D341Med (cell line): ENCODE measurements around the gene SAFB2.
"Not testable (repeated sequence)": the region's sequence is repeated elsewhere in the genome, so short reads cannot be mapped to it uniquely, and the experiment has no call there.

Source experiments
- DNase-seq: peaks from one replicate; pipeline ENCODE4 v3.0.0; 2012; ENCODE audit warnings: low spot score

Gene SAFB2

DNA sequence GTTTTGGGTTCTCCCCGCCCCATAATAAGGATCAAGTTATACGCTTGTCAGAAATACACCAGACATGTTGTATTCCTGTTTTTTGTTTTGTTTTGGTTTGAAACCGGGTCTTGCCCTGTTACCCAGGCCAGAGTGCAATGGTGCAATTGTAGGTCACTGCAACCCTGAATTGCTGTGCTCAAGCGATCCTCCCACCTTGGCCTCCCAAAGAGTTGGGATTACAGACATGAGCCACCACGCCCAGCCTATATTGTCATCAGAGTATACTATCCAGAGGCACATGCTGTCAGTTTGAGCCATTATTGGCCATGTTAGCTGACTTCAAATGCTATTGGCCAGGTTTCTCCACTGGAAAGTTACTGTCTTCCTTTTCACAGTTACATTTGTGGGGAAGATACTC is 10.1 kb upstream of the SAFB2 start:
- DNase-seq: no peak

DNA sequence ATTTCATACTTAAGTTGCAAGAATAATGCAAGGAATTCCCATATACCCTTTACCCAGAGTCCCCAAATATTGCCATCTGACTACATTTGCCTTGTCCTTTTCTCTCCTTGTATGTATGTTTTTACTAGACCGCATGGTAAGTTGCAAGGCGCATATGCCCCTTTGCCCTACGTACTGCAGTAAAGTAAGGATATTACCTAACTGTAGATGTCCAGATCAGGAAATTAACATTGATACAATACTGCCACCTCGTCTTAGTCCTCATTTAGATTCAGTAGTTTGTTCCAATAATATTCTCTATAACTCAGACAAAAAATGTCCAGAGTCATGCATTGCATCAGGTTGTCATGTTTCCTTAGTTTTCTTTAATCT is 9.7 kb upstream of the SAFB2 start:
- DNase-seq: no peak

DNA sequence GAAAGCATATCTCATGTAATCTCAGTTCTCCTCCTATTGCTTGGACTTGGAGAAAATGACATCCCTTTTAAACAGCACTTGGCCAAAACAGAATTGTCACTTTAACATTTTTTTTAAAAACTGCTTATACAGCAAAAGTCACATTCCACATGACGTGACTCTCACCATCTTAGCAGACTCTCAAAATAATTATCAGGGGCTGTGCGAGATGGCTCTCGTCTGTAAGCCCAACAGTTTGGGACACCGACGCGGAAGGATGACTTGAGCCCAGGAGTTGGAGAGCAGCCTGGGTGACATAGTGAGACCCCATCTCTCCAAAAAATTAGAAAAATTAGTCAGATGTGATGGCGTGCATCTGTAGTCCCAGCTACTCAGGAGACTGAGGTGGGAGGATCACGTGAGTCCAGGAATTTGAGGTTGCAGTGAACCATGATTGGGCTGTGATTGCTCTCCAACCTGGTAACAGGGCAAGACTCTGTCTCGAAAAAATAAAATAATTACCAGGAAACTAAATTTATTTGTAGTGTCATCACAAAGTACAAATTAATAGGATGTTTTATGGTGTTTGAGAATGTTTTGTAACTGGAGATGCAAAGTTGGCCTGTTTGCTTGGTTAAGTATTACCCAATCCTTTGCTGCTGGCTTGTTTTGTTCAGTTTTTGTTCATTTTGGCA is 9.1 kb upstream of the SAFB2 start:
- DNase-seq: no peak

DNA sequence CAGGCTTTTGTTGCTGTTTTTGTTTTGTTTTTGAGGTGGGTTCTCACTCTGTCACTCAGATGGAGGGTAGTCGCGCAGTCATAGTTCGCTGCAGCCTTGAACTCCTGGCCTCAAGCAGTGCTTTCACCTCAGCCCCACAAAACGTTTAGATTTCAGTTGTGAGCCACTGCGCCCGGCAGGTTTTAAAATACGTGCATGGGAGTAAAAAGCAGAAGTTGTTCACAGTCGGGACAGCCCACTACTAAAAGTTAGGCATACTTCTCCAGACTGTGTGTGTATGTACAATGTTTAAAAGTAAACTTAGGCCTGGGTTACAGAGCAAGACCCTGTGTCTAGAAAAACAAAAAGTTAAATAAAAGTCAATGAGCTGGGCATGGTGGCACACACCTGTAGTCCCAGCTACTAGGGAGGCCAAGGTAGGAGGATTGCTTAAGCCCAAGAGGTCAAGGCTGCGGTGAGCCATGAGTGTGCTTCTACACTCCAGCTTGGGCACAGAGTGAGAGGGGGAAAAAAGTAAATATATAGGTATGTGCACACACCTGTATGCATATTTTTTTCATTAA is 6.4 kb upstream of the SAFB2 start:
- DNase-seq: no peak

DNA sequence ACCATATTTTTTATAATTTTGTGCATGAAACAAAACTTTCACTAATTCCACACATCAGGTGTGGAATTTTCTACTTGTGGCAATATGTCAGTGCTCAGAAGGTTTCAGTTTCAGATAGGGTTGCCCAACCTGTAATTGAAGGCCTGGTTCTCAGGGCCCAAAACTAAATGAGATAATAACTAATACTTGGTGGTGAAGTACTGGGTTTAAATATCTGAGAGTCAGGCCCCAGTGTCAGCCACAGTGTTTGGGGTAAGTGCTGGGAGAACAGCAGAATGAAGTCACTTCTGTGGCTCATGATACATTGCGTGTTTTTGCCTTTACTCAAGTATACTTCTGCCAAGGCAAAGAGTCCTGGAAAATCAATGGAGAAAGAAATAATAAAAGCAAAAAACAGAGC is 5.9 kb upstream of the SAFB2 start:
- DNase-seq: no peak

DNA sequence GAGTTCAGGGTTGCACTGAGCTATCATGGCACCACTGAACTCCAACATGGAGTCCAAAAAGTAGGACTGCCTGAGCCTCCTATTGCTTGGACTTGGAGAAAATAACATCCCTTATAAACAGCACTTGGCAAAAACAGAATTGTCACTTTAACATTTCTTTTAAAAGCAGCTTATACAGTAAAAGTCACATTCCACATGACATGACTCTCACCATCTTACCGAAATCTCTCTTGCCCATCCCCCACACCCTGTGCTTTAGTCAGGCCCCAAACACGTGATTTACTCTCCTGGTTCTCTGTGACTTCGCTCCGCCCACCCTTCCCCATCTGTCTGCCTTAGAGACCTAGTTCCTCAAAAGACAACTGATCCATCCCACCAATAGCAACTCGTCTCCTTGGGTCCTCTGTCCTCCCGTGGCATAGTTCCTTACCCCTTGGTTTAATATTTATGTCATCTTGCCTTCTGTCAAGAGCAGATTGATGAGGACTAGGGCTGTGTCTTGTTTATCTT is 4.9 kb upstream of the SAFB2 start:
- peak; percentile 74 for DNase-seq

DNA sequence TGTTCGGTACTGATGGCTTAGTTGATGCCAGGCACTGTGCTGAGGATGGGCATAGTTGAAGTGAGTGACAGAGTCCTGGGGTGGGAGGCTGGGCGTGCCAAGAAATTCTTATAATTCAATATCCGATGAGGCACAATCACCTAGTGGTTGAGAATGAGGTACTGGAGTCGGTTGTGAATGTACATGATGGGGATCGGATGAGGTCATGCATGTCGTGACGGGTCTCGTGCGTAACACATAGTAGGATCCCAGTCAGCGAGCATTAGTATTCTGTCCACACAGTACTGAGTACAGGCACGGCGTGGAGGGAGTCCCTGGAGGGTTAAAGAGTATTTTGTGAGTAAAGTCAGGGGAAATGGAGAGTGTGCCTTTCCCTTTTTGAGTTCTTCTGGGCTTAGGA is 3.1 kb upstream of the SAFB2 start:
- DNase-seq: no peak

DNA sequence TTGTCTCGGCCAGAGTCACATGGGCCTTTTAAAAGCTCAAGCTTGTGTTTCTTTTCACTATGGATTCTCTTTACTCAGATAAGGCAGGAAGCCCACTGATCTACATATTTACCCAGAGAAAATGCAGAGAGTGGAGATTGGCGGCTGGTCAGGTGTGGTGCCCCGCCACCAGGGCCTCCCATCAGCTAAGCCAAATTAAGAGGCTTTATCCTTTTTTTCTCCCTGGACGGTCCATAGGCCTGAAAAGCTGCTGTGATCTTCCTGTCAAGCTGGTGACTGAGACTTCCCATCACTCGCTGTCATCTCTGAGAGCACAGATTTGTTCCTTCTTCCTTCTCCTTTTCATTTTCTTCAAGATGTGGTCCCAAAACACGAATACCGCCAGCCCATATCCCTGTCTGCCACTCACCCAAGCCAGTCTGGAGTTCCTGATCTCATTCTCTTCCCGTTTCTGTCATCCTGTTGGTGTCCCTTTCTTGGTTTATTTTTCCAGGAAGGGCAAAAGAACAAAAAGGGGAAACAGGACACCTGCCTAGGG is 2.2 kb upstream of the SAFB2 start:
- no peak for DNase-seq

DNA sequence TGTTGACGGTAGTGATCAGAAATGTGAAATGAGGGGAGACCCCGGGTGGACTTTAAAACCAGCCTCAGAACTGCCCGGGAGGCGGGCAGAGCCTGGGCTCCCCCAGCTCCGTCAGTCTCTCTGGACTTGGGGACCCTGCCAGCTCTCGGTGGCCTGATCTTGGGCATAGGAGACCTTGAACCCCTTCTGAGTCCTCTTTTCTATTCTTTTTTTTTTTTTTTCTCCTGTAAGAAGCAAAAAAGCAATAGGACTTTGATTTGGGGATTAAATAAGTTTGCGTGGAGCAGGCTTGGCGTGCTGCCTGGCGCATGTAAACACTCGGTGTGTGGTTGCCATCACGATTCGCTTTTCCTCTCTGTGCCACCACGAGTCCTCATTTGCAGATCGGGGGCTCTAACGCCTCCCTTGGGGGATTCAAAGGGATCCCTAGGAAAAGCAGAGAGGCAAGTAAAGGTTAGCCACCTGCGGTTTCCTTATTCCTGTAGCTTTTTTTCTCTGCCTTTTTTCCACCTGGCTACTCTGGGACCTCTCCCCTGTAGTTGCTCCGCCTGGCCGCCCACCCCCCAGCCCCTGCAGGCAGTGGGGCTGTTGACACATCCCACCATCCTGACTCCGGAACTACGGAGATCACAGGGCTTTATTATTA is 1.6 kb upstream of the SAFB2 start:
- no peak for DNase-seq

DNA sequence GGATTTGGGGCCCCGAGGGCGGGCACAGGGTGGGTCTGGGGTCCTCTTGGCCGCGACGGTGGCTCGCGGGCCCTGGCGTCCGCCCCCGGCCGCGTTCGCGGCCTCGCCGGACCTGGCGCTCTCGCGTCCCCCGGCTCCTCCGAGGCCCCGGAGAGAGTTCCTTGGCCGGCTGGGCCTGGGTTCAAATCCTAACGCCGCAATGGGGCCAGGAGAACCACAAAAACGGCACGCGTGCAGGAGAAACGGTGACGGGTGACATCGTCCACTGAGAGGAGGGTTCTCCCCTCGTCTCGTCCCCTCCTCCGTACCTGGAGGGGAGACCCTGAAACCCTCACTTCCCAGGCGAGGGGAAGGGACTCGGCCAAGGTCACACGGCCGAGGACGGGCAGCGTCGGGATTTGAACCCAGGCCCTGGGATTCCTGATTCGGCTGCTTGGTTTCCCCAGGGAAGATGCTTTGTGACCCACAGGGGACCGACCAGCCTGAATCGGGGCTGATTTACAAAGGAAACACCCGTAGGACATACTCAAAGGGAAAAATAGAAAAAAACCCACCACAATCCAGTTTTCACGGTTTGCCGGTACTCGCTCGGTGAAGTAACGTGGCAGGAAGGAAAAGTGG is 931 bp upstream of the SAFB2 start:
- DNase-seq: no peak

DNA sequence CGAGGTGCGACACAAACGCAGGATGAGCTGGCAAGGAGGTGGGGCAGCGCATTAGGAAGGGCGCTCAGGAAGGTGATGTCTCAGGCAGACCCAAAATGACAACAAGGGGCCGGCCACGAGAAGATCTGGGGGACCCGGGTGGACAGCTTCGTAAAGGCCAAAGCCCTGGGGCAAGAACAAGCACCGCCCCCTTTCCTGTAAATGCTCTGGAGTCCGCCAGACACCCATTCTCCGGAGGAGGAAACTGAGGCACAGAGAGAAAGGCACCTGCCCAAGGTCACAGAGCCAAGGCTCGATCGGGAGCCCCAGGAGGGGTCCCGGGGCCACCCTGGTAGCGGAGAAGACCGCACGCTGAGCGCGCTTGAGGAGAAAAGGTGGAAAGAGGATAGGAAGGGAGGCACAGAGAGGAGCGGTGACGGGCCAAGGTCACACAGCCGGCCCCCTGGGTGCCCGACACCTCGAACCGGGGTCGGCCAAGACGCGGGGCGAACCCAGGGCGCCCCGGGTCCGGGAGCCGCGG is 571 bp downstream of the SAFB2 start:
- no peak for DNase-seq

DNA sequence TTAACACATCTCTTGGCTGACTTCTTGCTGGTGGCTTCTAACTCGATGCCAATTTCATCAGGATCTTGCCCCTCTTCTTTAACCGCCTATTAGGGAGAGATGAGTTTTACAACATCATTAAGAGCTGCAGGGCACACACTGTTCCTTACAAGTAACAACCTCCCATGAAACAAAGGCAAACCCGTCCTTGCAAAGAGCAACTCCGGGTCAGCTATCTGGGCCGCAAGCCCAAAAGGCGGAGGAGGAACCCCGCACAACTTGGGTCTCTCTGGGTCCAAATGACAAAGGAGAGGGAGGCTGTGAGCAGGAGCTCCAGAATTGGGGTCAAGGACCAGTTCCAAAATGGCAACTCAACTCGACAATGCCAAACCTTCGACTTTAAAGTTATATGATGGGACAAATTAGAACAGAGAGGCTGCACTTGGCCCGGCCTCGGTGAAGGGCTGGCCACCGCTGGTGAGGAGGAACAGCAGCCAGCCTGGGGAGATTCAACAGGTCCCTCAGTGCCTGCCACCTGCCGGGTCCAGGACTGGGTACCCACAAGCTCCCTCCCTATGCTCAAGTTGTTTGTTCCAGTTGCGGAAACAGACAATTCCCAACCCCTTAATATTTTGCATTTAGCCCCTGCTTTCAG is 1.1 kb downstream of the SAFB2 start:
- no peak for DNase-seq

DNA sequence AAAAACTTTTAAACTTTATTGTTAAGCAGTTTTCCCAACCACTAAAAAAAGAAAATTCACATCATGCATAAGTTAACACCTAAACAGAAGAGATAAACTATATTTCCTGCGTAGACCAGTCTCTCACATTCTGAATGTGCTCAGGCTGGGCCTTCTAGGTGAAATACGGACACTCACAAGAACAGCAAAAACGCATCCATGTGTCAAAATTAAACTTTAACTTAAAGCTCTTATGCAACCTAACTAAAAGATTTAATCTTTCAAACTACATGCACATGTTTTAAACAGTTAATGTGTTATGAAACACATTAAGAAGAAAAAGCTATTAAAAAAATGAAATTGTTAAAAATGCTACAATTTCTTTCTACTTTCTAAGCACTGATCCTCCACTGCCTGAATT is 2.6 kb downstream of the SAFB2 start:
- no peak for DNase-seq

DNA sequence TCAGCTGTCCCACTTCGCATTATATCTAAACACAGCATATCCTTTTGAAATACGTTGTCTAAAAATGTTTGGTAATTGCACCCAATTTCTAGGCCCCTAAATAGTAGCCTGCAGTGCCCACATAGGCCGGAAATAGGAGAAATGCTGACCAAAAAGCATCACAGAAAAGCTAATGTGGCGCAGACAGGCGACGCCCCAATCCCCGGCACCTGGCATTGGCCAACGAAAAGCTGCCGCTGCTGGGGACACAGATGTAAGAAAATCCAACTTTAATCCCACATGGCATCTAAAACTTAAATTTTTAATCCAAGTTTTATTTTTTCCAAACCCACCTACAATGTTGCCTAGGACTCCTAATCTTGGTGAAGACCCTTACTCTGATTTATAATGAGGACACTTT is 4.0 kb downstream of the SAFB2 start:
- DNase-seq: no peak

DNA sequence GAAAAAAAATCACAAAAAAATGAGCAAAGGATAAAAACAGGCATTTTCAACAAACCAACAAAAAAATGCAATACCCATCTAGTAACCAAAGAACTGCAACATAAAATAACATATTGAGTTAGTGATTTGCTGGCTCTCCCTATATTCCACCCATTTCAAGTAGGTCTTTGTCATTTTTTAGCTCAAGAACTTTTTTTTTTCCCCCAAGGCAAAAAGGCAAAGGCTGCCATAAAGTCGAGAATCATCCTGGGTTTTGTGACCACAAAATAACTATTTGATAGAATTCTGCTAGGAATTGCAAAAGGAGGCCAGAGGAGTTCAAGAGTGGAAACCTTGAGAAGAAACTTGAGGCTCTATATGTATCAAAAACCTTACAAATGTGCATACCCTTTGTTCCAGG is 5.5 kb downstream of the SAFB2 start:
- DNase-seq: no peak

DNA sequence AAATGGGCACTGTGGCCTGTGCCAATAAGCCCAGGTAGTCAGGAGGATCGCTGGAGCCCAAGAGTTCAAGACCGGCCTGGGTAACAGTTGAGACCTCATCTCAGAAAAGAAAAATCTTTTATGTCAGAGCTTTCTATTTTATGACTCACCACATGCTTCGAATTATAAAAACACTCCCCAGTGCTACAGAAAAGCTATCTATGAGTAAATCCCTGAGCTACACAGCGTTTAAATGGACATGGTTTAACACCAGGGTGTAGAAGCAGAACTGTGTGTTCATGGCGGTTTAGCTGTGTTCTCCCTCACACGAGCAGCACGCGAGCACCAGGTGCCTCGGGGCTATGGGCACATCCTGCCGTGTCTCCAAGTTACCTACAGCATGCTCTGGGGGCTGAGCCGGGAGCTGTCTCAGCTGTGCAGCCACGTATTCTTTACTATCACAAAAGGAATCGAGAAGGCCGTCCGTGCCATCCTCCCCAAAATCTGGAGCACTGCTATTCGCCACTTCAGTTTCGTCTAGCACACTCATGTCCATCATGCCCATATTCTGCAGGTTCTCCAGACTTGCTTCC is 6.7 kb downstream of the SAFB2 start:
- DNase-seq: no peak

DNA sequence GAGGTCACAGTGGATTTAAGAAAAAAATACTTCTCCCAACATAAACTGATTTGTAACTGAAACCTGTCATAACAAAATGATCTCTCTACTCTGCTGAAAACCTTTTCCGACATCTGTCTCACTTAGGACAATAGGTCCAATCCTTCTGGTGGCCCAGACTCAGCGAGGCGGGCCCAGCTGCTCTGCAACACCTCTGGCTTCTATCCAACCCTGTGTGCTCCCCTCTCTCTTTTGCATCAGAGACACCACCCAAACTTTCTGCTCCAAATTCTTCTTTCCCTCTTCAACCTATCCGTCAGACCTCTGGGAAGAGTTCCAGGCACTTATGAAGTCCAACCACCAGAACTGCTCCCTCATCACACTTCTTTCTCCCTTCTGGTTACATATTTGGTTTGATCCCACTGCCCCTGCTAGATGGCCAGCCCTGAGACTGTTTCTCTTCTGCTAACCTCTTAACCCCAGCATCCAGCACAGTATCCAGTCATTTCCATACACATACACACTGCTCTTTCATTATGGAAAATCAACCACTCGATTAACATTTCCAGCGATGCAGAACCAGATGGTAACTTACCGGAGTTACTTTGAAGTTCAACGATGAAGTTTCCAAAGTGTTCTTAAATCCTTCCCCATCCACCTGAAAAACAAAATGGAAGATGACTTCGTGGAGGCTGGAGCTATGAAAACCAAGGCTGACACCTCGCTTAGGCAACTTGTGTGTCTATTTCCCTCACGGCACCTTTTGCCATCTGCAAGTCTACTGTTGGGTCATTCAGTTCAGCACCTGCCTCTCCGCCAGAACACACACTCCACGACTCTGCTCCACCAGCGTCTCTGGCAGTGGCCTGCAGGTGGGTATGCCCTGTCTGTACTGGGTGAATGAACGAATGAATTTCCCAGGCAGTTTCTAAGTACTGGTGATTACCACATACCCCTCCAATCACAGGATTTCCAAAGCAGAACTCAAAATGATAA is 9.4 kb downstream of the SAFB2 start:
- DNase-seq: no peak

DNA sequence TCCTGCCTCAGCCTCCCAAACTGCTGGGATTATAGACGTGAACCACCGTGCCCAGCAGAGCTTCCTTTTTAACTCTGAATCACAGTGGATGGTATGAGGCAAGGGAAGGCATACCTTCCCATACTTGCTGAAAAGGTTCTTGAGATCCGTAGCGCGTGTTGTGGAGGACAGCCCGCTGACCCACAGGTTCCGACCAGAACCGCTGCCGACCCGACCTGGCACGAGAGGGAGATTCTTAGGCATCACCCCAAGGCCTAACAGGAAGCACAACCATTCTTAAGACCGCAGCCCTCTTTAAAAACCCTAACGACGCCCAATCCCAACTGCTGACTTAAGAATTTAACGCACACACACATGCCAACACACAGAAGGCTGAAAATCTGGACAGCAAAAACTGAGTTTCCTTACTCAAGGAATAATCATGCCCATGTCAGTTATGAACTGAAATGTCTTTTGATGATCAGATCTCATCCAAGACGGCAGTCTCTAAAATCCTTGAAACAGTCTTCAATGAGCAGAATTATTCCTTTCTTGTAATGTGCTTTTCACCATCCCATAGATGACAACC is 12.6 kb downstream of the SAFB2 start:
- DNase-seq: no peak

DNA sequence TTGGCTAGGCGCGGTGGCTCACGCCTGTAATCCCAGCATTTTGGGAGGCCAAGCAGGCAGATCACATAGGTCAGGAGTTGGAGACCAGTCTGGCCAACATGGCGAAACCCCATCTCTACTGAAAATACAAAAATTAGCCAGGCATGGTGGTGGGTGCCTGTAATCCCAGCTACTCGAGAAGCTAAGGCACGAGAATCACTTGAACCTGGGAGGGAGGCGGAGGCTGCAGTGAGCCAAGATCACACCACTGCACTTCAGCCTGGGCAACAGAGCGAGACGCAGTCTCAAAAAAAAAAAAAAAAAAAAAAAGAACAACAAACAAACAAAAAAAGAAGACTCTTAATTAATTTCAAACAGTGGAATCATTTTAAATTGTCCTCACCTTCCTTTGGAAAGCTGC is 13.8 kb downstream of the SAFB2 start:
- DNase-seq: not testable (repeated sequence)

DNA sequence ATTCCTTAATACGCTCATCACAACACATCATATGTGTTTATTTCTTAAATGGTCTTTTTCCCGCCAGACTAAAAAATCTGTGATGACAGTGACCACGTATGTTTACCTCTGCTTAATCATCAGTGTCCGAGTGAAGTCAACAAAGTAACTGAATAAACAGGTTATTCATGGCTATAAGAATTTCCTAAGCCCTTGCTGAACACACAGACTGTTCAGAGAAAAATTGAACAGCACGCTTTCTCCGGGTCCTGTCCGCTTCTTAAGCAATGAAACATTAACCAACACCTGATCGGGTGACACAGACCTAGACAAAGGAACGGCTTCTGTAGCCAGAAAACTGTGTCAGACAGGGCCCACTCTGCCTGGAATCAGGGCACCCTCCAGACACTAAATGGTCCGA is 14.3 kb downstream of the SAFB2 start:
- DNase-seq: no peak
